ENCODE data around the gene GTF2B.

GTF2B gene

GRCh38 chr1:88897070-88897730 lies 5.8 kb upstream of the GTF2B start:
- Histone ChIP-seq H3K4me1 (ENCODE audit: control insufficient read depth, insufficient read depth, low read length) (no peaks in the 10 kb centered on the region), H3K36me3 (ENCODE audit: control insufficient read depth in 2 of 2, insufficient read depth in 1 of 2, low read length in 2 of 2) (no peaks in the 10 kb centered on the region), H3K27ac (ENCODE audit: extremely low read depth, low read depth, low read length) (no peak overlapping the region), H3K9me3 (ENCODE audit: control insufficient read depth, insufficient read depth, low read depth, low read length) (no peaks in the 10 kb centered on the region), H3K4me3 (ENCODE audit: low read depth, low read length) (no peak overlapping the region)
- ChIA-PET CTCF (no interaction called here), POLR2A (no interaction called here)
- TF ChIP-seq ZNF658 (tag by site-specific recombination; IDR thresholded peaks at IDR 0.05) (no peak), ZNF561 (tag by site-specific recombination; IDR thresholded peaks at IDR 0.05; ENCODE audit: borderline replicate concordance) (no peak), ZNF514 (tag by site-specific recombination; IDR thresholded peaks at IDR 0.05) (no peak)

DNA sequence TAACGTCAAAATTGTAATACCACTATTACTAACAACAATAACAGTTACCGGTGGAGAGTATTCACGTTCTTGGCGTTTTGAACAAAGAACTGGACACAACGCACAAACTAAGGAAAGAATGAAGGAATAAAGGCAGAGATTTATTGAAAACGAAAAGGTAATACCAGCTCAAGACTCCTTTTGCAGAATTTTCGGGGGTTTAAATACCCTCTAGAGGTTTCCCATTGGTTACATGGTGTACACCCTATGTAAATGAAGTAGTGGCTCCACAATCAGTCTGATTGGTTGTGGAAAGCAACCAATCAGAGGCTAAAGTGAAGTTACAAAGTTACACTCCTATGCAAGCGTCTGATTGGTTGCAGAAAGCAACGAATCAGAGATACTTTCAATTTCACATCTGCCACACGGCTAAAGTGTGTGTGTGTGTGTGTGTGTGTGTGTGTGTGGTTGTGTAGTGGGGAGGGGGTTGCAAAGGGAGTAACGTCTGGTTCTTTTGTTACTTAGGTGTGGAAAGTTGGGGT lies 1.1 kb upstream of the GTF2B start:
- H3K9me3 ChIP-seq (ENCODE audit: control insufficient read depth, insufficient read depth, low read depth, low read length), result no peaks in the 10 kb centered on the region
- peaks cover 0 to 8% of the 10 kb centered on the region in 2 experiments; a peak in 1 of 3 replicates for H3K36me3 ChIP-seq (ENCODE audit: control insufficient read depth in 2 of 2, insufficient read depth in 1 of 2, low read length in 2 of 2)
- POLR2A ChIA-PET, result interaction anchor here (0.7 to 2.4 kb wide), 3 partner anchors 58 to 714 kb away, joined by 3 to 12 read pairs (median 8); partner anchors contain the start of gene PKN2
- peaks cover 10% of the 10 kb centered on the region; the same call in 1 of the 2 replicates for H3K4me1 ChIP-seq (ENCODE audit: control insufficient read depth, insufficient read depth, low read length)
- no peak overlapping the region for H3K27ac ChIP-seq (ENCODE audit: extremely low read depth, low read depth, low read length)
- TF ChIP-seq SETDB1 (IDR thresholded peaks at IDR 0.05; ENCODE audit: insufficient read length, low read length) (peak; percentile 58), SP2 (tag by site-specific recombination; IDR thresholded peaks at IDR 0.05) (peak; percentile 45), OVOL3 (tag by site-specific recombination; IDR thresholded peaks at IDR 0.05) (no peak)
- TF ChIP-seq, protein P1, sequence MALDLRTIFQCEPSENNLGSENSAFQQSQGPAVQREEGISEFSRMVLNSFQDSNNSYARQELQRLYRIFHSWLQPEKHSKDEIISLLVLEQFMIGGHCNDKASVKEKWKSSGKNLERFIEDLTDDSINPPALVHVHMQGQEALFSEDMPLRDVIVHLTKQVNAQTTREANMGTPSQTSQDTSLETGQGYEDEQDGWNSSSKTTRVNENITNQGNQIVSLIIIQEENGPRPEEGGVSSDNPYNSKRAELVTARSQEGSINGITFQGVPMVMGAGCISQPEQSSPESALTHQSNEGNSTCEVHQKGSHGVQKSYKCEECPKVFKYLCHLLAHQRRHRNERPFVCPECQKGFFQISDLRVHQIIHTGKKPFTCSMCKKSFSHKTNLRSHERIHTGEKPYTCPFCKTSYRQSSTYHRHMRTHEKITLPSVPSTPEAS (tag by site-specific recombination; IDR thresholded peaks at IDR 0.05), result peak; percentile 74
- H3K4me3 ChIP-seq (ENCODE audit: low read depth, low read length), result no peak overlapping the region
- CTCF ChIA-PET, result interaction anchor here (0.5 to 0.8 kb wide), 3 partner anchors 15 to 50 kb away, joined by 3 to 4 read pairs (median 3); no protein-coding TSS in a partner anchor

GRCh38 chr1:88891951-88892340 lies 579 bp upstream of the GTF2B start:
- POLR2A ChIA-PET, result interaction anchor here (0.7 to 2.4 kb wide), 4 partner anchors 24 to 713 kb away, joined by 3 to 12 read pairs (median 3); partner anchors contain the start of gene PKN2

More at GRCh38 chr1:88891951-88892340, 579 bp upstream of the GTF2B start:
- Histone ChIP-seq H3K9me3 (ENCODE audit: control insufficient read depth, insufficient read depth, low read depth, low read length) (no peaks in the 10 kb centered on the region), H3K36me3 (ENCODE audit: control insufficient read depth in 2 of 2, insufficient read depth in 1 of 2, low read length in 2 of 2) (peaks cover 2 to 12% of the 10 kb centered on the region in 2 experiments; a peak in 2 of 3 replicates), H3K4me1 (ENCODE audit: control insufficient read depth, insufficient read depth, low read length) (peaks cover 10% of the 10 kb centered on the region; the same call in 1 of the 2 replicates), H3K27ac (ENCODE audit: extremely low read depth, low read depth, low read length) (no peak overlapping the region), H3K4me3 (ENCODE audit: low read depth, low read length) (peak overlapping the region; percentile 99)
- no peak for TF ChIP-seq ZNF621 (tag by site-specific recombination; IDR thresholded peaks at IDR 0.05)
- no peak for TF ChIP-seq ZNF449 (tag by site-specific recombination; IDR thresholded peaks at IDR 0.05)
- TF ChIP-seq IKZF3 (tag by site-specific recombination; IDR thresholded peaks at IDR 0.05), result no peak
- TF ChIP-seq ZNF747 (tag by site-specific recombination; IDR thresholded peaks at IDR 0.05), result no peak
- TF ChIP-seq, protein P2, sequence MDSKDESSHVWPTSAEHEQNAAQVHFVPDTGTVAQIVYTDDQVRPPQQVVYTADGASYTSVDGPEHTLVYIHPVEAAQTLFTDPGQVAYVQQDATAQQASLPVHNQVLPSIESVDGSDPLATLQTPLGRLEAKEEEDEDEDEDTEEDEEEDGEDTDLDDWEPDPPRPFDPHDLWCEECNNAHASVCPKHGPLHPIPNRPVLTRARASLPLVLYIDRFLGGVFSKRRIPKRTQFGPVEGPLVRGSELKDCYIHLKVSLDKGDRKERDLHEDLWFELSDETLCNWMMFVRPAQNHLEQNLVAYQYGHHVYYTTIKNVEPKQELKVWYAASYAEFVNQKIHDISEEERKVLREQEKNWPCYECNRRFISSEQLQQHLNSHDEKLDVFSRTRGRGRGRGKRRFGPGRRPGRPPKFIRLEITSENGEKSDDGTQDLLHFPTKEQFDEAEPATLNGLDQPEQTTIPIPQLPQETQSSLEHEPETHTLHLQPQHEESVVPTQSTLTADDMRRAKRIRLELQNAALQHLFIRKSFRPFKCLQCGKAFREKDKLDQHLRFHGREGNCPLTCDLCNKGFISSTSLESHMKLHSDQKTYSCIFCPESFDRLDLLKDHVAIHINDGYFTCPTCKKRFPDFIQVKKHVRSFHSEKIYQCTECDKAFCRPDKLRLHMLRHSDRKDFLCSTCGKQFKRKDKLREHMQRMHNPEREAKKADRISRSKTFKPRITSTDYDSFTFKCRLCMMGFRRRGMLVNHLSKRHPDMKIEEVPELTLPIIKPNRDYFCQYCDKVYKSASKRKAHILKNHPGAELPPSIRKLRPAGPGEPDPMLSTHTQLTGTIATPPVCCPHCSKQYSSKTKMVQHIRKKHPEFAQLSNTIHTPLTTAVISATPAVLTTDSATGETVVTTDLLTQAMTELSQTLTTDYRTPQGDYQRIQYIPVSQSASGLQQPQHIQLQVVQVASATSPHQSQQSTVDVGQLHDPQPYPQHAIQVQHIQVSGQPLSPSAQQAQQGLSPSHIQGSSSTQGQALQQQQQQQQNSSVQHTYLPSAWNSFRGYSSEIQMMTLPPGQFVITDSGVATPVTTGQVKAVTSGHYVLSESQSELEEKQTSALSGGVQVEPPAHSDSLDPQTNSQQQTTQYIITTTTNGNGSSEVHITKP (tag by site-specific recombination; IDR thresholded peaks at IDR 0.05), result peak; percentile 47
- CTCF ChIA-PET, result interaction anchor here (0.5 to 0.8 kb wide), 3 partner anchors 15 to 290 kb away, joined by 3 to 4 read pairs (median 3); no protein-coding TSS in a partner anchor

Measured in HEK293 (cell line).